ENCODE measurements around the gene RPS19BP1. TPM values are rescaled to one million over a fixed set of nuclear protein-coding genes. Genes with fewer than 3 reads are reported as not detected.

Gene RPS19BP1
- total and polyA plus RNA-seq, 5 donors, result 55.1 to 155 (median 65.1) TPM

DNA sequence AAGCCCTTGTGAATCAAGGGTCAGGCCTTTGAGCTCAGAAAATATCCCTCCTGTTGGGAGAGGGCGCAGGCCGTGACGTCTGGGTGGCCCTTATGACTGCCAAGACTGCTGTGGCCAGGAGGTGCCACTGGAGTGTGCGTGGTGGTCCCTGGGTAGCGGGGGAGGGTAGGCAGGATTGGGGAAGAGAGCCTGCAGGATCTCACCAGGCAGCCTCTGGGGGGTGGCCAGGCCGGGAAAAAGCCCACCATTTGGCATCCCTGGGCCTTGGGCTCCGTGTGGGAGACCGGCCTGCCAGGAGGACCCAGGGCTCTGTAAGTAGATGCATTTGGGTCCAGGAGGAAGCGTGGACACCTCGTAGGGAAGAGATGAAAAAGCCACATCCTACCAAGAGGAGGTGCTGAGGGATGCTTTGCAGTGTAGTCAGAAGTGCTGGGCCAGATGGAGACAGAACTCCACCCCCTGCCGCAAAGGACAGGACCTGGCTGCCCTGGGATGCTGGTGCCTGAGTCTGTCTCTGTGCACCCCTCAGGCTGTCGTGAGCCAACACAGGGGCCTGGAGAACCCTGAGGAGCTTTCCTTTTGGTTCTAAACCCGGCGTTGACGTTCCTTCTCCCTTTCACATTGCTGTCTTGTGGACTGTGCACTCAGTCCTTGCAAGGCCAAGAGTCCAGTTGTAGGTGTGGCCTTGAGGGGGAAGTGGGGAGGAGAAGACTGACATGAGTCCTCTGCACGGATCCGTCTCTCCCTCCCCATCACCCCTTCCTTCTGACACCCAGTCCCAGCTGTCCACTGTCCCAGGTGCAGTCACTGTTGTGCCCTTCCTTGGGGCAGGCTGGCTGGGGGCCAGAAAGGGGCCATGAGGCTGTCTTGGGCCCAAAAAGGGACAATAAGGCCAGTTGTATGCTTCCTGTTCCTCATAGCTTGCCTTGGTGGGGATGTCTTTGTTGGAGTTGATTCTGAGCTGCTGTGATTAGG is 43.2 kb downstream of the RPS19BP1 start:
- ATAC-seq, result no peak
- intact Hi-C loops (cut with DNase I), result loop anchor here in 1 of 4 donors (5.0 kb wide), 1 partner anchor 38 kb away; no protein-coding TSS in a partner anchor
- Histone ChIP-seq H3K27me3 (ENCODE audit: control insufficient read depth, insufficient read depth) (no peaks in the 10 kb centered on the region), H3K27ac (ENCODE audit: low read length) (no peak overlapping the region), H3K9me3 (ENCODE audit: control insufficient read depth, low read length) (no peaks in the 10 kb centered on the region), H3K4me1 (ENCODE audit: control insufficient read depth, insufficient read depth, low read length) (no peaks in the 10 kb centered on the region), H3K4me3 (ENCODE audit: low read length) (no peak overlapping the region)
- DNase-seq, result peak in 2 of 3 donors; percentile 56 to 60
- 82% methylated on average over 17 of the region's 17 CpGs for WGBS

DNA sequence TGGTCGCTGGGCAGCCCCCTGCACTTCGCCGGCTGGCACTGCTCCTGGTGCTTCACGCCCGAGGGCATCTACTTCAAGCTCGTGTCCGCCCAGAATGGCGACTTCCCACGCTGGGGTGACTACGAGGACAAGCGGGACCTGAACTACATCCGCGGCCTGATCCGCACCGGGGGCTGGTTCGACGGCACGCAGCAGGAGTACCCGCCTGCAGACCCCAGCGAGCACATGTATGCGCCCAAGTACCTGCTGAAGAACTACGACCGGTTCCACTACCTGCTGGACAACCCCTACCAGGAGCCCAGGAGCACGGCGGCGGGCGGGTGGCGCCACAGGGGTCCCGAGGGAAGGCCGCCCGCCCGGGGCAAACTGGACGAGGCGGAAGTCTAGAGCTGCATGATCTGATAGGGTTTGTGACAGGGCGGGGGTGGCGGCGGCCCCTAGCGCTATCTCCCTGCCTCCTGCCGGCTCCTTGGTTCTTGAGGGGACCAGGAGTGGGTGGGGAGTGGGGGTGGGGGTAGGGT is 43.9 kb downstream of the RPS19BP1 start:
- DNase-seq, result peak in 2 of 3 donors; percentile 41 to 62
- no peaks in the 10 kb centered on the region for H3K9me3 ChIP-seq (ENCODE audit: control insufficient read depth, low read length)

DNA sequence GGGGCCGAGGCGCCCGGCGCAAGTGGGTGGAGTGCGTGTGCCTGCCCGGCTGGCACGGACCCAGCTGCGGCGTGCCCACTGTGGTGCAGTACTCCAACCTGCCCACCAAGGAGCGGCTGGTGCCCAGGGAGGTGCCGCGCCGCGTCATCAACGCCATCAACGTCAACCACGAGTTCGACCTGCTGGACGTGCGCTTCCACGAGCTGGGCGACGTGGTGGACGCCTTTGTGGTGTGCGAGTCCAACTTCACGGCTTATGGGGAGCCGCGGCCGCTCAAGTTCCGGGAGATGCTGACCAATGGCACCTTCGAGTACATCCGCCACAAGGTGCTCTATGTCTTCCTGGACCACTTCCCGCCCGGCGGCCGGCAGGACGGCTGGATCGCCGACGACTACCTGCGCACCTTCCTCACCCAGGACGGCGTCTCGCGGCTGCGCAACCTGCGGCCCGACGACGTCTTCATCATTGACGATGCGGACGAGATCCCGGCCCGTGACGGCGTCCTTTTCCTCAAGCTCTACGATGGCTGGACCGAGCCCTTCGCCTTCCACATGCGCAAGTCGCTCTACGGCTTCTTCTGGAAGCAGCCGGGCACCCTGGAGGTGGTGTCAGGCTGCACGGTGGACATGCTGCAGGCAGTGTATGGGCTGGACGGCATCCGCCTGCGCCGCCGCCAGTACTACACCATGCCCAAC is 44.6 kb downstream of the RPS19BP1 start:
- H3K4me3 ChIP-seq (ENCODE audit: low read length), result no peak overlapping the region
- 97% methylated on average over 70 of the region's 70 CpGs for WGBS
- no peaks in the 10 kb centered on the region for H3K27me3 ChIP-seq (ENCODE audit: control insufficient read depth, insufficient read depth)
- intact Hi-C loops (cut with DNase I), result no loop called here
- no peaks in the 10 kb centered on the region for H3K4me1 ChIP-seq (ENCODE audit: control insufficient read depth, insufficient read depth, low read length)
- DNase-seq (peak in 2 of 3 donors; percentile 48 to 64), ATAC-seq (no peak)
- no peak overlapping the region for H3K27ac ChIP-seq (ENCODE audit: low read length)
- no peaks in the 10 kb centered on the region for H3K9me3 ChIP-seq (ENCODE audit: control insufficient read depth, low read length)

More for the DNA sequence above, 43.9 kb downstream of the RPS19BP1 start:
- no peak for ATAC-seq
- intact Hi-C loops (cut with DNase I), result no loop called here
- Histone ChIP-seq H3K4me1 (ENCODE audit: control insufficient read depth, insufficient read depth, low read length) (no peaks in the 10 kb centered on the region), H3K4me3 (ENCODE audit: low read length) (no peak overlapping the region), H3K27ac (ENCODE audit: low read length) (no peak overlapping the region), H3K27me3 (ENCODE audit: control insufficient read depth, insufficient read depth) (no peaks in the 10 kb centered on the region)
- 93% methylated on average over 39 of the region's 39 CpGs for WGBS

DNA sequence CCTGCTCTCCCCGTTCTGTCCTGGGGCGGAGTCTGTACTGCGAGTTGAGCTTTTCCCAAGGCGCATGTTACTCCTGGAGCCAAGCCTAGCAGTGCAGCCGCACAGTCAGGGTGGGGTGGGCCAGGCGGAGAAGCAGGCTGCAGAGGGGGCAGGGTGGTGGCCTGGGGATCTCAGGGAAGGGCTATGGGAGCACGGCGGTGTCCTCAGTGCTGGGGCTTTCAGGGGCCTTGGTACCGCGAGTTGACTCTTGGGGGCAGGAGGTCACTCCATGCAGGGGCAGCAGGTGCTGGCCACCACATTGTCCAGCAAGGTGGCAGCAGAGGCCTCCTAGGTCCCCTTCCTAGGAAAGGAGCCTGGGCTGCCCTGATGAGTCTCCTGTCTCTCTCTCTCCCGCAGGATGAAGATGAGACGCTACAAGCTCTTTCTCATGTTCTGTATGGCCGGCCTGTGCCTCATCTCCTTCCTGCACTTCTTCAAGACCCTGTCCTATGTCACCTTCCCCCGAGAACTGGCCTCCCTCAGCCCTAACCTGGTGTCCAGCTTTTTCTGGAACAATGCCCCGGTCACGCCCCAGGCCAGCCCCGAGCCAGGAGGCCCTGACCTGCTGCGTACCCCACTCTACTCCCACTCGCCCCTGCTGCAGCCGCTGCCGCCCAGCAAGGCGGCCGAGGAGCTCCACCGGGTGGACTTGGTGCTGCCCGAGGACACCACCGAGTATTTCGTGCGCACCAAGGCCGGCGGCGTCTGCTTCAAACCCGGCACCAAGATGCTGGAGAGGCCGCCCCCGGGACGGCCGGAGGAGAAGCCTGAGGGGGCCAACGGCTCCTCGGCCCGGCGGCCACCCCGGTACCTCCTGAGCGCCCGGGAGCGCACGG is 45.4 kb downstream of the RPS19BP1 start:
- DNase-seq (peak in 2 of 3 donors; percentile 56 to 63), ATAC-seq (peak; percentile 5 to 61)
- no peaks in the 10 kb centered on the region for H3K9me3 ChIP-seq (ENCODE audit: control insufficient read depth, low read length)
- no peak overlapping the region for H3K27ac ChIP-seq (ENCODE audit: low read length)
- no peak overlapping the region for H3K4me3 ChIP-seq (ENCODE audit: low read length)
- H3K4me1 ChIP-seq (ENCODE audit: control insufficient read depth, insufficient read depth, low read length), result no peaks in the 10 kb centered on the region
- intact Hi-C loops (cut with DNase I), result no loop called here
- 85% methylated on average over 45 of the region's 45 CpGs for WGBS
- no peaks in the 10 kb centered on the region for H3K27me3 ChIP-seq (ENCODE audit: control insufficient read depth, insufficient read depth)

- Histone ChIP-seq H3K4me3 (ENCODE audit: low read length) (no peak overlapping the region), H3K27ac (ENCODE audit: low read length) (no peak overlapping the region), H3K4me1 (ENCODE audit: control insufficient read depth, insufficient read depth, low read length) (peaks cover 3% of the 10 kb centered on the region), H3K27me3 (ENCODE audit: control insufficient read depth, insufficient read depth) (no peaks in the 10 kb centered on the region), H3K9me3 (ENCODE audit: control insufficient read depth, low read length) (no peaks in the 10 kb centered on the region)
- ATAC-seq, result no peak
- intact Hi-C loops (cut with DNase I), result no loop called here
- WGBS, result 81% methylated on average over 3 of the region's 3 CpGs
- peak in 1 of 3 donors; percentile 32 for DNase-seq
Observed at GRCh38 chr22:39482768-39483167, 49.8 kb downstream of the RPS19BP1 start.

DNA sequence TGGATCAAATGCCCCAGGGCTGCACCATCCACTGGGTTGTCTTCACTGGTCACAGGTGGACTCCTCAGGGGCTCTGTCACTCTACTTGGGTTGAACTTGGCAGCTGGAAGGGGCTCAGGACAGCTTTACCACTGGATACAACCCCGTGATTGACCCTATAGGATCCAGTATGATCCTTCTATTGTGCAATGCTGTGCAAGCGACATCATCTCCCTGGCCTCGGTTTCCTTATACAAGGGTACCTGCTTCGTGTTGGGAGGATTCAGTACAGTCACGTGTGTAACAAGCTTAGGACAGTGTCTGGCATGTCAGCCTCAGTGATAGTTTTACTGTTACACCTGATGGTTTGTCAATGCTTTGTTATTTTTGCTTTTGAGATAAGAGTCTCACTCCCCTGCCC is 51.0 kb downstream of the RPS19BP1 start:
- Histone ChIP-seq H3K4me3 (ENCODE audit: low read length) (no peak overlapping the region), H3K27ac (ENCODE audit: low read length) (no peak overlapping the region), H3K9me3 (ENCODE audit: control insufficient read depth, low read length) (no peaks in the 10 kb centered on the region), H3K4me1 (ENCODE audit: control insufficient read depth, insufficient read depth, low read length) (peaks cover 3% of the 10 kb centered on the region), H3K27me3 (ENCODE audit: control insufficient read depth, insufficient read depth) (no peaks in the 10 kb centered on the region)
- peak in 1 of 3 donors; percentile 8 for DNase-seq
- intact Hi-C loops (cut with DNase I), result no loop called here
- WGBS, result 94% methylated on average over 5 of the region's 5 CpGs
- no peak for ATAC-seq

DNA sequence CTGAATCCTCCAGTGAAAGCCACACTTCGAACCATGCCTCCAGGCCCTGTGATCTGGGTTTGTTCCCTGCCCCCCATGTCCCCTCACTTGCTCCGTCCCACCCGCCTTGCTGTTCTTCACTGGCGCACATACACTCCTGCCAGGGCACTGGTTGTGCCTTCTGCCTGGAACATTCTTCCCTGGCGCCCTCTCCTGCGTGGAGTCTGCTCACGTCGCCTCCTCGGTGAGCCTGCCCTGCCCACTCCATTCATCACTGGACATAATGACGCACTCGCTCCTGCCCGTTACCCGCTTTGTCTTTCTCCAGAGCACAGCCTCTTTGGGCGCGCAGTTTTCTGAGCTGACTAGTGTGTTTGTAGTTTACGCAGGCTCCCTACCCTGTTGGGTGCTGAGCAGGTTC is 51.5 kb downstream of the RPS19BP1 start:
- WGBS, result 95% methylated on average over 16 of the region's 16 CpGs

GRCh38 chr22:39480557-39480956 is 52.0 kb downstream of the RPS19BP1 start:
- 72% methylated on average over 1 of the region's 1 CpG for WGBS
- H3K4me1 ChIP-seq (ENCODE audit: control insufficient read depth, insufficient read depth, low read length), result peaks cover 7% of the 10 kb centered on the region
- no peak overlapping the region for H3K4me3 ChIP-seq (ENCODE audit: low read length)
- H3K9me3 ChIP-seq (ENCODE audit: control insufficient read depth, low read length), result no peaks in the 10 kb centered on the region
- intact Hi-C loops (cut with DNase I), result no loop called here
- no peak overlapping the region for H3K27ac ChIP-seq (ENCODE audit: low read length)
- ATAC-seq (no peak), DNase-seq (no peak)
- H3K27me3 ChIP-seq (ENCODE audit: control insufficient read depth, insufficient read depth), result no peaks in the 10 kb centered on the region

More for the DNA sequence above, 51.5 kb downstream of the RPS19BP1 start:
- no peak for DNase-seq
- no peak overlapping the region for H3K4me3 ChIP-seq (ENCODE audit: low read length)
- no peak for ATAC-seq
- peaks cover 5% of the 10 kb centered on the region for H3K4me1 ChIP-seq (ENCODE audit: control insufficient read depth, insufficient read depth, low read length)
- intact Hi-C loops (cut with DNase I), result no loop called here
- H3K27ac ChIP-seq (ENCODE audit: low read length), result no peak overlapping the region
- no peaks in the 10 kb centered on the region for H3K9me3 ChIP-seq (ENCODE audit: control insufficient read depth, low read length)
- H3K27me3 ChIP-seq (ENCODE audit: control insufficient read depth, insufficient read depth), result no peaks in the 10 kb centered on the region

DNA sequence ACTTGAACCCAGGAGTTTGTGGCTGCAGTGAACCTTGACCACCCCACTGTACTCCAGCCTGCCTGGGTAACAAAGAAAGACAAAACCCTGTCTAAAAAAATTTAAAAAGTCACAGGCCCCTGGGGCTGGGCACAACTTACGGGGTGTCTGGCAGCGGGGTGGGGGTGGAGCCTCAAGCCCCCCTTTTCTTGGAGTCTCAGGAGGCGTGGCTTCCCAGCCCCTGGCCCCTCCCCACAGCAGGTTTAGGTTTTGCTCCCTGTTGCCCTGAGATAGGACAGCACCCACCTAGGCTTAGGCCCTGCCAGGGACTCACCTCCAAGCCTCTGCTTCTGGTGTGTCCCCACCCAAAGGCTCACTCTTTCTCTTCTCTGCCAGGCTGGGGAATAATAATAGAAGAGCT is 53.3 kb downstream of the RPS19BP1 start:
- no peak overlapping the region for H3K27ac ChIP-seq (ENCODE audit: low read length)
- peak in 1 of 3 donors; percentile 29 for DNase-seq
- no peak overlapping the region for H3K4me3 ChIP-seq (ENCODE audit: low read length)
- peaks cover 7% of the 10 kb centered on the region for H3K4me1 ChIP-seq (ENCODE audit: control insufficient read depth, insufficient read depth, low read length)
- 86% methylated on average over 3 of the region's 3 CpGs for WGBS
- H3K27me3 ChIP-seq (ENCODE audit: control insufficient read depth, insufficient read depth), result no peaks in the 10 kb centered on the region
- intact Hi-C loops (cut with DNase I), result no loop called here
- ATAC-seq, result no peak
- no peaks in the 10 kb centered on the region for H3K9me3 ChIP-seq (ENCODE audit: control insufficient read depth, low read length)

Data from right cardiac atrium (tissue), 5 donors.